A673 (cell line): Measurements from ENCODE around the gene TBX3.

ENCODE experiments used
- EZH2 ChIP-seq: fragments of 200-600 bp; sonication (generic); IDR thresholded peaks from 2 replicates; pipeline ENCODE4 v1.6.1; 2017; ENCODE audit warnings: borderline replicate concordance, low read depth, mild to moderate bottlenecking, mixed read lengths, antibody characterized with exemption, low read length; ENCODE audit not compliant: poor library complexity, severe bottlenecking
- TF ChIP-seq, protein P1 (sequence below): fragments of 300-800, 200-600 bp; sonication (generic); conservative IDR thresholded peaks from 2 replicates; pipeline ENCODE4 v1.5.1; 2017; ENCODE audit warnings: low read depth, mild to moderate bottlenecking, antibody characterized with exemption, low read length, moderate library complexity, mixed read lengths

DNA sequence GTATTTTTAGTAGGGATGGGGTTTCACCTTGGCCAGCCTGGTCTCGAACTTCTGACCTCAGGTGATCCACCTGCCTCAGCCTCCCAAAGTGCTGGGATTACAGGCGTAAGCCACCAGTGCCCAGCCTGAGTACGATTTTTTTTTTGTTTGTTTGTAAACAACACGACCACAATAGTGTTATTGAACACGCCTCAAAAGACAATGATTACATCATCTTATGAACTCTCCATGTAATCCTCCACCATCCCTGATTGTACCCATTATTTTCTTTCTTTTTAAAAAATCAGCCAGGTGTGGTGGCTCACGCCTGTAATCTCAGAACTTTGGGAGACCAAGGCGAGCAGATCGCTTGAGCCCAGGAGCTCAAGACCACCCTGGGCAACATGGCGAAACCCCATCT is 25.1 kb upstream of the TBX3 start:
- TF ChIP-seq, protein P1, sequence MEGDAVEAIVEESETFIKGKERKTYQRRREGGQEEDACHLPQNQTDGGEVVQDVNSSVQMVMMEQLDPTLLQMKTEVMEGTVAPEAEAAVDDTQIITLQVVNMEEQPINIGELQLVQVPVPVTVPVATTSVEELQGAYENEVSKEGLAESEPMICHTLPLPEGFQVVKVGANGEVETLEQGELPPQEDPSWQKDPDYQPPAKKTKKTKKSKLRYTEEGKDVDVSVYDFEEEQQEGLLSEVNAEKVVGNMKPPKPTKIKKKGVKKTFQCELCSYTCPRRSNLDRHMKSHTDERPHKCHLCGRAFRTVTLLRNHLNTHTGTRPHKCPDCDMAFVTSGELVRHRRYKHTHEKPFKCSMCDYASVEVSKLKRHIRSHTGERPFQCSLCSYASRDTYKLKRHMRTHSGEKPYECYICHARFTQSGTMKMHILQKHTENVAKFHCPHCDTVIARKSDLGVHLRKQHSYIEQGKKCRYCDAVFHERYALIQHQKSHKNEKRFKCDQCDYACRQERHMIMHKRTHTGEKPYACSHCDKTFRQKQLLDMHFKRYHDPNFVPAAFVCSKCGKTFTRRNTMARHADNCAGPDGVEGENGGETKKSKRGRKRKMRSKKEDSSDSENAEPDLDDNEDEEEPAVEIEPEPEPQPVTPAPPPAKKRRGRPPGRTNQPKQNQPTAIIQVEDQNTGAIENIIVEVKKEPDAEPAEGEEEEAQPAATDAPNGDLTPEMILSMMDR: no peak
- TF ChIP-seq EZH2: no peak
